B cell (primary cell): Measurements from ENCODE around the gene MAPK7. TPM values are rescaled to one million over a fixed set of nuclear protein-coding genes. Genes with fewer than 3 reads are reported as not detected.

ENCODE experiments used
- ATAC-seq: fragments of 200-7000 bp; cut with Tn5 transposase; one replicate; pipeline ENCODE4 v1.10.0; 2021; ENCODE audit warnings: low read depth, mild to moderate bottlenecking, moderate number of reproducible peaks, moderate library complexity
- CTCF ChIA-PET: fragments of 350-600 bp; sonication (Branson Sonifier 250); formaldehyde crosslinking; loops from one replicate; lab custom pipeline; 2021; ENCODE audit warnings: antibody characterized with exemption, inconsistent platforms; lab: Charles Lee
- POLR2A ChIA-PET: fragments of 350-600 bp; sonication (Branson Sonifier 250); formaldehyde crosslinking; loops from one replicate; lab custom pipeline; 2021; ENCODE audit warnings: antibody characterized with exemption; lab: Charles Lee
- DNase-seq: peaks from one replicate; pipeline ENCODE4 v3.0.0; 2013
- H2AFZ ChIP-seq: 2 replicates; pipeline ENCODE4 v1.6.1; 2012; ENCODE audit warnings: mild to moderate bottlenecking, low read depth, low read length; ENCODE audit not compliant: insufficient read depth, poor library complexity, severe bottlenecking
- H3K27ac ChIP-seq, 2 donors: 1 replicate in 1 of 2; 2 replicates in 1 of 2; pipeline ENCODE4 v1.5.1; 2012 to 2013; ENCODE audit warnings: low read length in 2 of 2, mild to moderate bottlenecking in 2 of 2, moderate library complexity in 1 of 2
- H3K27me3 ChIP-seq, 4 experiments: fragments of 200-600 bp in 1 of 4; sonication (generic) in 1 of 4; replicated peaks in 1 of 4; 1 replicate in 2 of 4; 2 replicates in 2 of 4; pipeline versions ENCODE4 v1.6.1 to v1.7.0; 2013 to 2016; ENCODE audit warnings: low read length in 3 of 4, mild to moderate bottlenecking in 2 of 4, mixed read lengths in 1 of 4, moderate library complexity in 1 of 4; ENCODE audit not compliant: insufficient read depth in 4 of 4, control insufficient read depth in 3 of 4; ENCODE audit errors: control extremely low read depth in 1 of 4
- H3K36me3 ChIP-seq, 2 experiments: replicated peaks in 1 of 2; 1 replicate in 1 of 2; 2 replicates in 1 of 2; pipeline versions ENCODE4 v1.6.1 to v1.7.1; 2013; ENCODE audit warnings: low read length in 1 of 2; ENCODE audit not compliant: insufficient read depth in 2 of 2, control insufficient read depth in 1 of 2; ENCODE audit errors: control extremely low read depth in 1 of 2, extremely low read depth in 1 of 2
- H3K4me1 ChIP-seq, 2 donors: fragments of 200-600 bp in 1 of 2; sonication (generic) in 1 of 2; 1 replicate in 1 of 2; 2 replicates in 1 of 2; pipeline versions ENCODE4 v1.5.1 to v1.6.1; 2013 to 2017; ENCODE audit warnings: low read length in 2 of 2; ENCODE audit not compliant: control insufficient read depth in 2 of 2, insufficient read depth in 2 of 2
- H3K4me2 ChIP-seq: replicated peaks from 2 replicates; pipeline ENCODE3; 2012; ENCODE audit warnings: mild to moderate bottlenecking, low read depth, low read length; ENCODE audit not compliant: poor library complexity, severe bottlenecking
- H3K4me3 ChIP-seq, 5 experiments: fragments of 200-600 bp in 1 of 5; sonication (generic) in 1 of 5; 1 replicate in 3 of 5; 2 replicates in 2 of 5; pipeline versions ENCODE4 v1.5.1 to v1.7.0; 2011 to 2016; ENCODE audit warnings: low read length in 4 of 5, mild to moderate bottlenecking in 4 of 5, low read depth in 2 of 5, control low read depth in 1 of 5, moderate library complexity in 1 of 5; ENCODE audit not compliant: insufficient read depth in 1 of 5; ENCODE audit errors: control extremely low read depth in 1 of 5, extremely low read depth in 1 of 5
- H3K79me2 ChIP-seq: fragments of 200-600 bp; sonication (generic); one replicate; pipeline ENCODE4 v1.6.0; 2016; ENCODE audit warnings: low read length; ENCODE audit not compliant: control insufficient read depth, insufficient read depth
- H3K9ac ChIP-seq: fragments of 200-600 bp; sonication (generic); 2 replicates; pipeline ENCODE4 v1.6.1; 2017; ENCODE audit warnings: mild to moderate bottlenecking, low read length, moderate library complexity
- H3K9me3 ChIP-seq, 3 donors: one replicate each; pipeline versions ENCODE4 v1.6.1 to v1.7.1; 2013; ENCODE audit warnings: low read length in 2 of 3; ENCODE audit not compliant: control insufficient read depth in 2 of 3, insufficient read depth in 1 of 3; ENCODE audit errors: control extremely low read depth in 1 of 3
- H4K20me1 ChIP-seq: 2 replicates; pipeline ENCODE4 v1.6.0; 2012; ENCODE audit warnings: mild to moderate bottlenecking, low read length; ENCODE audit not compliant: insufficient read depth, control insufficient read depth, poor library complexity, severe bottlenecking
- H3K27ac Mint-ChIP-seq: one replicate; pipeline ENCODE4 v1.8.0; 2021; ENCODE audit warnings: mixed read lengths
- H3K27me3 Mint-ChIP-seq: one replicate; pipeline ENCODE4 v1.8.0; 2021; ENCODE audit warnings: mixed read lengths
- H3K4me1 Mint-ChIP-seq: one replicate; pipeline ENCODE4 v1.8.0; 2021; ENCODE audit warnings: mixed read lengths
- H3K4me3 Mint-ChIP-seq: one replicate; pipeline ENCODE4 v1.8.0; 2021; ENCODE audit warnings: mixed read lengths
- H3K9me3 Mint-ChIP-seq: one replicate; pipeline ENCODE4 v1.8.0; 2022; ENCODE audit warnings: mixed read lengths; ENCODE audit not compliant: insufficient read depth
- CTCF ChIP-seq: fragments of 200-600 bp; IDR thresholded peaks from one replicate; pipeline ENCODE4 v1.8.0; 2022; ENCODE audit warnings: antibody characterized with exemption, mild to moderate bottlenecking
- EZH2 ChIP-seq: IDR thresholded peaks from 2 replicates; pipeline ENCODE4 v1.6.1; 2012; ENCODE audit warnings: borderline replicate concordance, low read depth, mild to moderate bottlenecking, moderate library complexity, low read length; ENCODE audit not compliant: insufficient read depth, poor library complexity, severe bottlenecking
- WGBS: methylation state at CpG from one replicate; pipeline ENCODE4 v1.1.5; 2013; ENCODE audit warnings: missing lambda C conversion rate; ENCODE audit not compliant: insufficient coverage; 5-methylcytosine and 5-hydroxymethylcytosine counted together
- intact Hi-C: fragments of 100-400 bp; cut with micrococcal nuclease; formaldehyde crosslinking; loops from one replicate; pipeline ENCODE4 v1.10.0; 2022
- polyA plus RNA-seq: library from polyadenylated mRNA; depleted of rRNA; stranded (reverse); fragments of >200 nt; gene quantifications from 2 replicates; pipeline ENCODE4 v1.2.3, GENCODE V29; 2012
- total RNA-seq, 2 donors: library from RNA; stranded (reverse); fragments of 120-200 nt in 1 of 2; gene quantifications; 1 replicate in 1 of 2; 2 replicates in 1 of 2; pipeline versions ENCODE4 v1.2.3 to v1.2.4, GENCODE V29; 2013 to 2022

Gene MAPK7
- total and polyA plus RNA-seq, 2 donors (not counting 1 experiment from before 2014, with no cell fraction given): 30.0 to 34.0 TPM

GRCh38 chr17:19331543-19332245 lies 46.6 kb upstream of the MAPK7 start:
- Histone ChIP-seq H3K9me3 (no peaks in the 10 kb centered on the region), H2AFZ (no peak overlapping the region), H3K9ac (no peak overlapping the region), H3K79me2 (no peaks in the 10 kb centered on the region), H3K4me3 (no peak overlapping the region), H3K36me3 (no peaks in the 10 kb centered on the region), H3K4me2 (no peak overlapping the region), H4K20me1 (no peaks in the 10 kb centered on the region), H3K4me1 (no peaks in the 10 kb centered on the region), H3K27me3 (no peaks in the 10 kb centered on the region), H3K27ac (no peak overlapping the region)
- ATAC-seq (no peak), DNase-seq (no peak)
- ChIA-PET POLR2A (no interaction called here), CTCF (interaction anchor here (1.1 kb wide), 1 partner anchor 85 kb away, joined by 4 read pairs; no protein-coding TSS in a partner anchor)
- TF ChIP-seq CTCF (no peak), EZH2 (no peak)
- no peaks in the 10 kb centered on the region for H3K9me3 Mint-ChIP-seq
- no peak overlapping the region for H3K27ac Mint-ChIP-seq
- intact Hi-C loops: no loop called here
- WGBS: 94% methylated on average over 13 of the region's 13 CpGs
- no peak overlapping the region for H3K4me3 Mint-ChIP-seq
- no peaks in the 10 kb centered on the region for H3K4me1 Mint-ChIP-seq
- no peaks in the 10 kb centered on the region for H3K27me3 Mint-ChIP-seq

GRCh38 chr17:19332371-19333131 lies 45.7 kb upstream of the MAPK7 start:
- no peak for ATAC-seq
- intact Hi-C loops: no loop called here

More at GRCh38 chr17:19332371-19333131, 45.7 kb upstream of the MAPK7 start:
- no peak overlapping the region for H3K4me3 ChIP-seq
- H3K27ac ChIP-seq: no peak overlapping the region
- H3K9me3 ChIP-seq: no peaks in the 10 kb centered on the region
- no peaks in the 10 kb centered on the region for H3K4me1 ChIP-seq
- H3K9ac ChIP-seq: no peak overlapping the region
- no peak overlapping the region for H2AFZ ChIP-seq
- no peak overlapping the region for H3K4me3 Mint-ChIP-seq
- H4K20me1 ChIP-seq: no peaks in the 10 kb centered on the region
- no peak overlapping the region for H3K27ac Mint-ChIP-seq
- no peaks in the 10 kb centered on the region for H3K4me1 Mint-ChIP-seq
- no peaks in the 10 kb centered on the region for H3K27me3 ChIP-seq
- POLR2A ChIA-PET: no interaction called here
- no peaks in the 10 kb centered on the region for H3K9me3 Mint-ChIP-seq
- H3K36me3 ChIP-seq: no peaks in the 10 kb centered on the region
- DNase-seq: no peak
- TF ChIP-seq EZH2 (no peak), CTCF (no peak)
- H3K27me3 Mint-ChIP-seq: no peaks in the 10 kb centered on the region
- CTCF ChIA-PET: no interaction called here
- H3K4me2 ChIP-seq: no peak overlapping the region
- WGBS: 90% methylated on average over 6 of the region's 6 CpGs
- no peaks in the 10 kb centered on the region for H3K79me2 ChIP-seq
